GM18526 (cell line): ENCODE results near the gene SV2A.

ENCODE experiments used
- POLR2A ChIP-seq: IDR thresholded peaks from 3 replicates; pipeline ENCODE4 v1.6.1; 2011; ENCODE audit not compliant: insufficient read length; ENCODE audit errors: extremely low read depth

Gene SV2A

DNA sequence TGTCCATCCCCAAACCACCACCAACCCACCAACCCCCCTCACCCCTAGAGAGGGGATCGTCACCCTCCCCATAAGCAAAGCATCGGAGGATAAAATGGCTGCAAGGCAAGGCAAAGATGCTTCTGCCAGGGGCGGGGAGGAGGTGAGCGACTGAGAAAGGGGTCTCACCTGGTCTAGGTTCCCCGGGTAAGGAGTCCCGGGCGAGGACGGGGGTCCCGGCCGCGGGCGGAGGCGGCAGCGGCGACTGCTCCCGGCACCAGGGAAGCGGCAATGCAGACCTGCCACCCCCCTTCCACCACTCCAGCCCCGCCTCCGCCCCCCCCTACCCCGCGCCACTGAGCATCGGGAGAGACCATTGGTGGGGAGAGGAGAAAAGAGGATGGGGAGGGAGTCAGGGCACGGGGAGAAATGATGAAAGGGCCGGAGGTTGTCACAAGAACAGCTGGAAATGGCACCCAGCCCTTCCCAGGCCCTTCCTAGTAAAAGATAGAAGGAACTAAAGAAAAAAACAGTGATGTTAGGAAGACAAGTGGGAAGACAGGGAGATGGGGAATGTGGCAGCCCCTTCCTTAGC lies at the start of gene SV2A:
SV2A (minus strand) TSS at position 274 of the 574 bp plus-strand sequence. CDS start 4,004 bp downstream, outside the sequence.
- no peak for TF ChIP-seq POLR2A

- TF ChIP-seq POLR2A = no peak
Measured at GRCh38 chr1:149967041-149967440, 49.4 kb upstream of the SV2A start.

DNA sequence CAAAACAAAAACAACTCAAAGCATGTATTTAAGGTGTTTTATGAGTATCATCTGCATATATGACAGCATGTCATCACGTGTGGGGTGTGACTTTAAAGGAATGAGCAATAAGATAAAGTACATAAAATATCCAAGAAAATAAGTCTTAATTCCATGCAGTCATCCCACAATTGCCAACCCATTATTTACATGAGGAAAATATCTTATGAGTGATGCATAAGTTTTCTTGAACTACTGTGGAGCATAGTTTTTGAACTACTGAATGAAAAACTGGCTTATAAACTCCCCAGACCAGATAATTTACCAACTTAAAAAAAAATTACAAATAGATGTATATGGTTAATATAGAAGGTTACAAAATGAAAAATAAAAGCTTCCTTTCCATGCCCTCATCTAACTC lies 48.8 kb upstream of the SV2A start:
- no peak for TF ChIP-seq POLR2A

- no peak for TF ChIP-seq POLR2A
Measured at GRCh38 chr1:149965440-149965839, 47.8 kb upstream of the SV2A start.

- TF ChIP-seq POLR2A = no peak
Measured at GRCh38 chr1:149963358-149963757, 45.7 kb upstream of the SV2A start.

GRCh38 chr1:149962736-149963135 lies 45.1 kb upstream of the SV2A start:
- no peak for TF ChIP-seq POLR2A

DNA sequence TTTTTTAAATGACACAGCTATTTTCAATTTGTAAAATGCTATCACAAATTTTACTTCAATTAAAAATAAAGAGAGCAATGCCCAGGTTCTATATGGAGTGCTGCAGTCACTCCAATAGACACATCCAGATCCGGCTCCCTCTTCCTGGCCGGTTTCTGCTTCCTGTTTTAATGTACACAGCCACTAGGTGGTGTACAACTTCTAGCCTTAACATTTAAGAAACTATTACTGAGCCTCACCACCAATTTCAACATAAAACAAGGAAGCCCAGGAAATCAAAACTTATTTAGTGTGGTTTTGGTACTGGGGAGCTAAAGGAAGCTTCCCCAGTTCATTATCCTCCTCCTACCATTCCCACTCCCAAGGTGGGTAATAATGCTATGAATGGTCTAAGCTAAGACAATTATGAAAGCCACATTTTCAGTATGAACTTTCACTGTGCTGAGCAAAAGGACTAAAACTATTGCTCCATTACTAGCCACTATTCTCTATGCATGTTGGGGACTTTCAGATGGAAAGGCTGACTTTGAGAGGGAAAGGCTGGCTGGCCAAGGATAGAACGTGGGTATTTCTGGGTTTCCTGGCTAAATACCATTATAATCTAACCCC lies 44.5 kb upstream of the SV2A start:
- TF ChIP-seq POLR2A = no peak

GRCh38 chr1:149949911-149950310 lies 32.3 kb upstream of the SV2A start:
- TF ChIP-seq POLR2A = no peak

GRCh38 chr1:149945206-149945605 lies 27.6 kb upstream of the SV2A start:
- TF ChIP-seq POLR2A = no peak

DNA sequence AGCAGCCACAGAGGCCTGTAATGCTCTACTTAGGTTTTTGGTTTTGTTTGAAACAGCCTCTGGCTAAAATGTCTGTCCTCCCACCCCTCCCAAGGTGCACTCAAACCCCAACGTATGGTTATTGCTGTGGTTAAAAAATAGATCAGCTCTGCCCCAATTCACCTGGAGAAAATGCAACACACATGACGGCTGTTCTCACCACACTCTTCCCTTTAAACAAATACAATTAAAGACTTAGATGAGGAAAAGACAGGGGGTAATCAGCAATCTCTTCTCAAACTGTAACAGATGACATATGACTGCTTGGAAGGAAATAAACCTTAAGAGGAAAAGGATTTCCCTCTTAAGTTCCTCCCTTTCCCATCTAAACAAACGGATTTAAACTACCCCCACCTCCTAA lies 25.2 kb upstream of the SV2A start:
- no peak for TF ChIP-seq POLR2A

- TF ChIP-seq POLR2A = no peak
Measured at GRCh38 chr1:149942207-149942606, 24.6 kb upstream of the SV2A start.

DNA sequence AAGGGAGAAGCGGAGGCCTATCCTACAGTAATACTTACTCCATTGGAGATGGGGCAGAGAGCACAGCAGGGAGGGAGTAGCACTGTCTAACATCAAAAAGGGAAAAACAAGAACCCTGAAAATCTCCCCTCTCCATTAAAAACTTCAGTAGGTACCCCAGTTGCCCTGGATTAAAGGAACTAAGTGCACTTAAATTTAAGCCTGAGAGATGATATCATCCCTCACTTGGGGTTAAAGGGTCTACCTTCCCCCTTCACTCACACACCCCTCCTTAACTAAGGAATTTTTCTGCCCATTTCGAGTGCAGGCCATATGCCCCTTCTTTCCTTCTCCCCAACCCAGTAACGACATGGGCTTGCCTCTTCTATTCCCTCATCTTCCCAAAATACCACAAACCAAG lies 22.8 kb upstream of the SV2A start:
- no peak for TF ChIP-seq POLR2A

DNA sequence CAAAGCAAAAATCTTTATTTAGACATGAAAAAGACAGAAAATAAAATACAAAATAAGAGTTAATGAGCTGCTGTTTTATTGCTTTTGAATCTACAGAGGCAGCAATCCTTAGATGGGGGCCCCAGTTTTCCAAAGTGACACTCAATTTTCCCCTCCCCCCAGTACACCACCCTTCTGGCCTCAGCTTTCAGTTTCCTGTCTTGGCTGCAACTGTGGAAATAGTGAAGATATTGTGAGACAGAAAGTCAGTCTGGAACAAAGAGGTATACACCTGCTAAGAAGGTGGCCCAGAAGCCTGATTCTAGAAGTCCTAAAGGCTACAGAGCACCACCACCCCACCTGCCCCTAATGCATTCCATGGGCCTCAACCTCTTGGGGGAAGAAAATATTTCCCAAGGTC lies 20.1 kb upstream of the SV2A start:
- no peak for TF ChIP-seq POLR2A

GRCh38 chr1:149936992-149937705 lies 19.5 kb upstream of the SV2A start:
- no peak for TF ChIP-seq POLR2A

DNA sequence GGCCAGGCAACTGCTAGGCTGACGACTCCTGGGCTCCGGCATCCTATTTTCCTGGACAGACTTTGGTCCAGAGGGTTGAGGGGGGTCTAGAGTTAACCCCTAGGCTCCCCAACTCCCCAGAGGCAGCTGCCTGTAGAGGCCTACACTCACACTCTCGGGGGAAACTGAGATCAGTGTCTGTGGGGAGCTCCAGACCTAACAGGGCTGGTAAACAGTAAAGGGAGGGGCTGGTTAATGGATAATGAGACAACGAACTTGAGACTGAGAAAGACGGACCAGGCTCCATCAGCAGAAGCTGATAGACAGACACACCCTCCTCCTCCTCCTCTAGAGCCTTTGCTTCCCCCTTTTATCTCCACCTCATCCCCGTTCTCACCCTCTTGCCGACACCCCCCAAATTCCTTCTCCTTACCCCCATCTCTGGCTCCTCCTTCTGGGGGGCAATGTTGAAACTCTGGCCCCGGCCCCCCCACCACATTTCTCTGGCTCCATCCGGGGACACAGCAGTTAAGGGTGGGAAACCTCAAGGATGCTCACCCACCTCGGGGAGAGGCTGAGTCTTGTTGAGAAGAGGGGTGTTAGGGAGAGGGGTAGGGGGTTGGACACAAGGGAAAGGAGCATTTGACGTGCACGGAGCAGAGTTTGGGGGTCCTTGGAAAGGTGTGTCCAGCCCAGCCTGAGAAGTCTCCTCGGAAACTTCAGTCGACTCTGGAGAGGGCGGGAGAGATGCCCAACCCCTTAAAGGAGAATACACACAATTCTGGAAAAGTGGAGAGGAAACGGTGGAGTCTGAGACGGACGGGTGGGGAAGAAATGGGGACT lies 18.7 kb upstream of the SV2A start, which contains the start of gene MTMR11:
MTMR11 (minus strand) TSS at position 710 of the 822 bp plus-strand sequence; CDS start at position 478, 232 bp downstream.
- TF ChIP-seq POLR2A = no peak

- TF ChIP-seq POLR2A = no peak
Measured at GRCh38 chr1:149934356-149934755, 16.7 kb upstream of the SV2A start.

GRCh38 chr1:149933208-149933607 lies 15.6 kb upstream of the SV2A start:
- TF ChIP-seq POLR2A = no peak
